ENCODE results near the gene MAN2A2. TPM values are rescaled to one million over a fixed set of nuclear protein-coding genes. Genes with fewer than 3 reads are reported as not detected.

The MAN2A2 gene
- total RNA-seq, 1 experiment from 2014 or later: 27.4 TPM

- no peaks in the 10 kb centered on the region for H3K79me1 ChIP-seq (ENCODE audit: insufficient read depth, low read depth, low read length, poor library complexity, severe bottlenecking)
- no peak overlapping the region for H3K18ac ChIP-seq (ENCODE audit: insufficient read length, low read depth, low read length)
- no peak overlapping the region for H3K56ac ChIP-seq (ENCODE audit: insufficient read length, low read depth, low read length)
- no peak overlapping the region for H3K27ac Mint-ChIP-seq
- no peak overlapping the region for H3K4ac ChIP-seq (ENCODE audit: low read depth, low read length)
- H3K14ac ChIP-seq (ENCODE audit: insufficient read depth, low read length): no peak overlapping the region
- H2BK5ac ChIP-seq (ENCODE audit: insufficient read length, low read length): no peak overlapping the region
- H2BK120ac ChIP-seq (ENCODE audit: low read depth, low read length, poor library complexity, severe bottlenecking): no peak overlapping the region
- H3K23ac ChIP-seq (ENCODE audit: insufficient read length, low read depth, low read length): no peak overlapping the region
- H4K8ac ChIP-seq (replicated peaks; ENCODE audit: insufficient read length, low read depth, low read length): no peak overlapping the region
- H2BK12ac ChIP-seq (ENCODE audit: insufficient read length, low read depth, low read length): no peak overlapping the region
- H3K27me3 Mint-ChIP-seq (ENCODE audit: low read depth): no peaks in the 10 kb centered on the region
- H3K4me1 ChIP-seq (ENCODE audit: insufficient read depth, low read length): no peaks in the 10 kb centered on the region
- no peaks in the 10 kb centered on the region for H4K20me1 ChIP-seq (ENCODE audit: control insufficient read depth, insufficient read depth, insufficient read length)
- H3K9me3 Mint-ChIP-seq: no peaks in the 10 kb centered on the region
- H3T11ph ChIP-seq (ENCODE audit: low read length): no peak overlapping the region
- H2AFZ ChIP-seq (ENCODE audit: low read length): no peak overlapping the region
- no peak for DNase-seq
- H4K5ac ChIP-seq (ENCODE audit: insufficient read length, low read depth, low read length): no peak overlapping the region
- no peaks in the 10 kb centered on the region for H3K79me2 ChIP-seq (ENCODE audit: insufficient read depth, low read length)
- H3K9ac ChIP-seq (ENCODE audit: extremely low read depth, insufficient read length, low read length): no peak overlapping the region
- H2BK20ac ChIP-seq (ENCODE audit: low read depth, low read length, poor library complexity, severe bottlenecking): no peak overlapping the region
- no CpG with 5 or more reads among the region's 7 CpGs for WGBS (ENCODE audit: extremely low coverage, insufficient read length, low lambda C conversion rate)
- no peaks in the 10 kb centered on the region for H3K9me3 ChIP-seq (ENCODE audit: control insufficient read depth, low read depth, low read length)
- no peak overlapping the region for H2BK15ac ChIP-seq (ENCODE audit: low read depth, low read length)
- H3K27me3 ChIP-seq (ENCODE audit: insufficient read depth, low read length): no peaks in the 10 kb centered on the region
- H3K23me2 ChIP-seq (ENCODE audit: insufficient read length, low read depth, low read length, poor library complexity, severe bottlenecking): peaks cover 3% of the 10 kb centered on the region
- H2AK5ac ChIP-seq (ENCODE audit: insufficient read length, low read length): no peak overlapping the region
- H3K27ac ChIP-seq (ENCODE audit: insufficient read length, low read depth, low read length): no peak overlapping the region
- no peak overlapping the region for H4K91ac ChIP-seq (ENCODE audit: insufficient read length, low read depth, low read length)
- H3K4me1 Mint-ChIP-seq: no peaks in the 10 kb centered on the region
- TF ChIP-seq CTCF (conservative IDR thresholded peaks at IDR 0.05): no peak
- H3K4me3 Mint-ChIP-seq: no peak overlapping the region
- H3K36me3 Mint-ChIP-seq (ENCODE audit: insufficient read depth in 1 of 3, low read depth in 3 of 3): peaks cover 49 to 89% (median 74%) of the 10 kb centered on the region in 3 experiments; a peak in 6 of 7 replicates
- H3K4me2 ChIP-seq (ENCODE audit: insufficient read depth, insufficient read length, low read length): no peak overlapping the region
Measured at GRCh38 chr15:90945091-90945490, 42.0 kb downstream of the MAN2A2 start.

Data from H9 (cell line).